ENCODE data around the gene TSHR. TPM values are rescaled to one million over a fixed set of nuclear protein-coding genes. Genes with fewer than 3 reads are reported as not detected.

TSHR gene
- total RNA-seq, 1 experiment from 2014 or later: not detected

- ChIA-PET RAD21 (ENCODE audit: low non-redundant PET in 1 of 2, low total read pairs in 2 of 2, uncharacterized antibody in 2 of 2, unreplicated experiment in 2 of 2) (no interaction called here), CTCF (no interaction called here), POLR2A (no interaction called here)
- H3K79me2 ChIP-seq (ENCODE audit: insufficient read depth, low read length): no peaks in the 10 kb centered on the region
- no peak overlapping the region for H3K4me3 ChIP-seq (replicated peaks in 1 of 2; ENCODE audit: low read depth in 1 of 2, low read length in 2 of 2)
- peaks cover 9% of the 10 kb centered on the region; the same call in 1 of the 2 replicates for H3K27me3 ChIP-seq (ENCODE audit: insufficient read depth, low read length)
- no peaks in the 10 kb centered on the region for H3K9me2 ChIP-seq (ENCODE audit: insufficient read depth)
- BruUV-seq (replicated peaks): no TSS peak
- H3K4me1 ChIP-seq (ENCODE audit: control insufficient read depth in 1 of 2, insufficient read depth in 2 of 2, low read length in 2 of 2): no peaks in the 10 kb centered on the region; a peak in 1 of 4 replicates
- H3K36me3 ChIP-seq (ENCODE audit: control insufficient read depth in 1 of 2, insufficient read depth in 2 of 2, low read length in 2 of 2): no peaks in the 10 kb centered on the region
- ATAC-seq: no peak
- no peak for DNase-seq (ENCODE audit: low read depth, low spot score)
- no peaks in the 10 kb centered on the region for H3K9me3 ChIP-seq (ENCODE audit: control insufficient read depth in 1 of 2, insufficient read depth in 1 of 2, low read depth in 1 of 2, low read length in 2 of 2)
- TF ChIP-seq POLR2AphosphoS5 (IDR thresholded peaks at IDR 0.05; ENCODE audit: low read depth, low read length): no peak
- TF ChIP-seq CEBPB (IDR thresholded peaks at IDR 0.05; ENCODE audit: low read depth): no peak
- TF ChIP-seq ZFX (IDR thresholded peaks at IDR 0.05): no peak
- TF ChIP-seq EZH2phosphoT487 (IDR thresholded peaks at IDR 0.05; ENCODE audit: borderline replicate concordance): no peak
- no peak for TF ChIP-seq EZH2 (IDR thresholded peaks at IDR 0.05)
- TF ChIP-seq TCF7L2 (IDR thresholded peaks at IDR 0.05; ENCODE audit: borderline replicate concordance, extremely low read depth, insufficient read depth, insufficient read length): no peak
- no peak for TF ChIP-seq MAX (IDR thresholded peaks at IDR 0.05)
- TF ChIP-seq JUND (IDR thresholded peaks at IDR 0.05): no peak
- no peak for TF ChIP-seq SRF (IDR thresholded peaks at IDR 0.05; ENCODE audit: low read depth)
- TF ChIP-seq SIN3A (IDR thresholded peaks at IDR 0.05; ENCODE audit: low read depth): no peak
- no peak for TF ChIP-seq YY1 (IDR thresholded peaks at IDR 0.05; ENCODE audit: extremely low read depth, insufficient replicate concordance, low read depth, low read length)
- no peak for TF ChIP-seq ZBTB33 (IDR thresholded peaks at IDR 0.05; ENCODE audit: extremely low read depth, insufficient replicate concordance, low read length)
- no peak for TF ChIP-seq CBX3 (IDR thresholded peaks at IDR 0.05; ENCODE audit: low read depth)
- TF ChIP-seq FOSL1 (IDR thresholded peaks at IDR 0.05; ENCODE audit: low read depth): no peak
- H2AFZ ChIP-seq (ENCODE audit: low read depth, low read length, poor library complexity, severe bottlenecking): no peak overlapping the region
- H3K9ac ChIP-seq (ENCODE audit: low read length): no peak overlapping the region
- no peak overlapping the region for H3K27ac ChIP-seq (ENCODE audit: low read depth, low read length)
- intact Hi-C loops (cut with micrococcal nuclease): no loop called here
- no peak overlapping the region for H3K4me2 ChIP-seq (ENCODE audit: low read length)
- H4K20me1 ChIP-seq (ENCODE audit: insufficient read depth): no peaks in the 10 kb centered on the region
Measured at GRCh38 chr14:81001447-81001846, 46.0 kb downstream of the TSHR start.

Data from HCT116 (cell line).